ENCODE data around the gene DOP1B. TPM values are rescaled to one million over a fixed set of nuclear protein-coding genes. Genes with fewer than 3 reads are reported as not detected.

DOP1B gene
- polyA plus RNA-seq, 1 experiment = 8.5 TPM

DNA sequence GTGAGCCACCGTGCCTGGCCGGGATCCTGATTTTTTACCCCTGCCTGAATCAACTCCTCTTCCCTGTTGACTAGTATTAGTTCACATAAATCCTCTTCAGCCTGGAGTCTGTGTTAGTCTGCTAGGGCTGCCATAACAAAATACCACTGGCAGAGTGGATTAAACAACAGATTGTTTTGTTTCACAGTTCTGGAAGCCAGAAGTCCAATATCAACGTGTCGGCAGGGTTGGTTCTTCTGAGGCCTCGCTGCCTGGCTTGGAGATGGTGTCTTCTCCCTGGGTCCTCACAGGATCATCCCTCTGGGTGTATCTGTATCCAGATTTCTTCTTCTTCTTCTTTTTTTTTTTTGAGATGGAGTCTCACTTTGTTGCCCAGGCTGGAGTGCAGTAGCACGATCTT lies 18.2 kb downstream of the DOP1B start:
- ChIA-PET POLR2A (no interaction called here), CTCF (interaction anchor here (1.0 kb wide), 1 partner anchor 16 kb away, joined by 3 read pairs; no protein-coding TSS in a partner anchor)
- no peak for DNase-seq (ENCODE audit: low read depth)
- Histone ChIP-seq H3K27me3 (ENCODE audit: control insufficient read depth, insufficient read depth, low read length) (no peaks in the 10 kb centered on the region), H3K36me3 (ENCODE audit: control insufficient read depth, insufficient read depth, low read length) (peaks cover under 1% of the 10 kb centered on the region; the same call in 1 of the 2 replicates), H3K4me3 (ENCODE audit: low read depth, low read length) (no peak overlapping the region)
- TF ChIP-seq, protein P1, sequence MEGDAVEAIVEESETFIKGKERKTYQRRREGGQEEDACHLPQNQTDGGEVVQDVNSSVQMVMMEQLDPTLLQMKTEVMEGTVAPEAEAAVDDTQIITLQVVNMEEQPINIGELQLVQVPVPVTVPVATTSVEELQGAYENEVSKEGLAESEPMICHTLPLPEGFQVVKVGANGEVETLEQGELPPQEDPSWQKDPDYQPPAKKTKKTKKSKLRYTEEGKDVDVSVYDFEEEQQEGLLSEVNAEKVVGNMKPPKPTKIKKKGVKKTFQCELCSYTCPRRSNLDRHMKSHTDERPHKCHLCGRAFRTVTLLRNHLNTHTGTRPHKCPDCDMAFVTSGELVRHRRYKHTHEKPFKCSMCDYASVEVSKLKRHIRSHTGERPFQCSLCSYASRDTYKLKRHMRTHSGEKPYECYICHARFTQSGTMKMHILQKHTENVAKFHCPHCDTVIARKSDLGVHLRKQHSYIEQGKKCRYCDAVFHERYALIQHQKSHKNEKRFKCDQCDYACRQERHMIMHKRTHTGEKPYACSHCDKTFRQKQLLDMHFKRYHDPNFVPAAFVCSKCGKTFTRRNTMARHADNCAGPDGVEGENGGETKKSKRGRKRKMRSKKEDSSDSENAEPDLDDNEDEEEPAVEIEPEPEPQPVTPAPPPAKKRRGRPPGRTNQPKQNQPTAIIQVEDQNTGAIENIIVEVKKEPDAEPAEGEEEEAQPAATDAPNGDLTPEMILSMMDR (IDR thresholded peaks at IDR 0.05; ENCODE audit: insufficient read depth, low read depth, low read length) = no peak

DNA sequence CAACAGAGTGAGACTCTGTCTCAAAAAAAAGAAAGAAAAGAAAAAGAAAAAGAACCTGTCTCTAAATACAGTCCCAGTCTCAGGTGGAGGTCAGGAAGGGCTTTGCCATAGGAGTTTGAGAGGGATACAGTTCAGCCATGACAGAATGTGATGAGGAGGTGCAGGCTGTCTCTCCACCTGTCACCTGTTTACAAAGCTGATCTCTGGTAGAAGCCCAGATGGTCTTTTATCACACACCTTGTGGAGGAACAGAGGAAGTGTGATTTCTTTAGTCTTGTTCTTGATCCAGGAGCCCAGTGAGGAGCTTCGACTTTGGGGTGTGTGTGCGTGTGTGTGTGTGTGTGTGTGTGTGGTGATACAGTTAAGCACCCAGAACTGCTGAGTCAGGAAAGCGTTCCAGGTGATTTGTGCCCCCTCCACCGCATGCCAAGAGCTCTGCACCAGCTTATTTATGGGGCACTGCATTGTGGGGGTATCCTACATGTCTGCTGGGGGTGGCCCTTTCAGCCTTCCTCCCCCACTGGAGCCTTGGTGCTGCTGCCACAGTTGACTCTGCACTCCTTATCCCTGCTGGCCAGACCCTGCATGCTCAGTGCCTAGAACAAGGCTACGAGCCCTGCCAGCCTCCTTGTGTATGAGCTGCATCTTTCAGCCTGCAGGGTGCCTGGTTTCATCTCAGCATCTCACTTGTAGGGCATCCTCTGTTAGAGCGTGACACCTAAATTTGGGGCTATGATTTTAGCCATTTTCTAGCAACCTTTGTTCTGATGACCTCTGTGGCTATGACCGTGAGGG lies 19.3 kb downstream of the DOP1B start:
- DNase-seq (ENCODE audit: low read depth) = no peak
- Histone ChIP-seq H3K27me3 (ENCODE audit: control insufficient read depth, insufficient read depth, low read length) (no peaks in the 10 kb centered on the region), H3K4me3 (ENCODE audit: low read depth, low read length) (no peak overlapping the region), H3K36me3 (ENCODE audit: control insufficient read depth, insufficient read depth, low read length) (no peaks in the 10 kb centered on the region)
- POLR2A ChIA-PET = no interaction called here
- CTCF ChIA-PET = interaction anchor here (1.0 kb wide), 1 partner anchor 15 kb away, joined by 3 read pairs; no protein-coding TSS in a partner anchor
- TF ChIP-seq, protein P1 (IDR thresholded peaks at IDR 0.05; ENCODE audit: insufficient read depth, low read depth, low read length) = no peak

DNA sequence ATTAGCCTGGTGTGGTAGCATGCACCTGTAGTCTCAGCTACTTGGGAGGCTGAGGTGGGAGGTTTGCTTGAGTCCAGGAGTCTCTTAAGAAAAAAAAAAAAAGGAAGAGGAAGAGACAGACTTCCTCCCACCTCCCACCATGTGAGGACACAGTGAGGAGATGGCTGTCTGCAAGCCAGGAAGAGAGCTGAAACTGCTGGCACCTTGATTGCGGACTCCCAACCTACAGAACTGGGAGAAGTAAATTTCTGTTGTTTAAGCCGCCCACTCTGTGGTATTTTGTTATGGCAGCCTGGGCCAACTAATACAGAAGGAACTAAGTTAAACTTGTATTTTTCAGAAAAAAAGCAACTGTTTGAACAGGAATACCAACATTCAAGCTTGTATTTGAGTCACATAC lies 21.7 kb downstream of the DOP1B start:
- H3K27me3 ChIP-seq (ENCODE audit: control insufficient read depth, insufficient read depth, low read length) = no peaks in the 10 kb centered on the region
- H3K36me3 ChIP-seq (ENCODE audit: control insufficient read depth, insufficient read depth, low read length) = peaks cover 2% of the 10 kb centered on the region; the same call in 1 of the 2 replicates
- TF ChIP-seq, protein P1 (IDR thresholded peaks at IDR 0.05; ENCODE audit: insufficient read depth, low read depth, low read length) = no peak
- POLR2A ChIA-PET = no interaction called here
- H3K4me3 ChIP-seq (ENCODE audit: low read depth, low read length) = no peak overlapping the region
- no peak for DNase-seq (ENCODE audit: low read depth)
- CTCF ChIA-PET = no interaction called here

DNA sequence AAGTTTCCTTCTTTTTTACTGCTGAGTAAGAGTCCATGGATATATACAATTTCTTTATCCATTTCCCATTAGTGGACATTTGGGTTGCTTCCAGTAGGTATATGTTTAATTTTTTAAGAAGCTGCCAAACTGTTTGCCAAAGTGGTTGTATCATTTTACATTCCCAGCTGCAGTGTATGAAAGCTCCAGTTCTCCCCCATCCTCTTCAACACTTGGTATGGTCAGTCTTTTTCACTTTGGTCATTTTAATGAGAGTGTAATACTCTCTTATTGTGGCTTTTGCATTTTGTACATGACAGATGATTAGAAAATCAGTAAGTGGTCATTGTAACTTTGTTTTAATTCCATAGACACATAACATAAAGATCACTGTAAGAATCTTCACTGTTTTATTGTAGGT lies 22.5 kb downstream of the DOP1B start:
- TF ChIP-seq, protein P1 (IDR thresholded peaks at IDR 0.05; ENCODE audit: insufficient read depth, low read depth, low read length) = no peak
- Histone ChIP-seq H3K36me3 (ENCODE audit: control insufficient read depth, insufficient read depth, low read length) (peaks cover 2% of the 10 kb centered on the region; the same call in 1 of the 2 replicates), H3K27me3 (ENCODE audit: control insufficient read depth, insufficient read depth, low read length) (no peaks in the 10 kb centered on the region), H3K4me3 (ENCODE audit: low read depth, low read length) (no peak overlapping the region)
- POLR2A ChIA-PET = no interaction called here
- CTCF ChIA-PET = interaction anchor here (0.6 kb wide), 1 partner anchor 1677 kb away, joined by 3 read pairs; no protein-coding TSS in a partner anchor
- no peak for DNase-seq (ENCODE audit: low read depth)

DNA sequence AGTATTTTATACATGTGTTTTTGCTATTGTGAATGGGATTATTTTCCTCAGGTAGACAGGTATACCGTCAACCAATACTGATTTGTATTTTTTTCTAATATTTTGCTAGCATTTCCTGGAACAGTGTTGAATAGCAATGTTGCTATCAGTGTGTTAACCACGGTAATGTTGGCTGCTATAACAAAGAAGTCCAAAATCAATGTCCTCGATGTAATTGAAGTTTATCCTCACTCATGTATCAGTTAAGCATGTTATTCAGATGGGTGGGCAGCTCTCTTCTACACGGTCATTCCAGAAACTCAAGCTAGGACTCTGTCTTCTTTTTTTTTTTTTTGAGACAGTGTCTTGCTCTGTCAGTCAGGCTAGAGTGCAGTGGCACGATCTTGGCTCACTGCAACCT lies 24.3 kb downstream of the DOP1B start:
- ChIA-PET CTCF (no interaction called here), POLR2A (no interaction called here)
- Histone ChIP-seq H3K36me3 (ENCODE audit: control insufficient read depth, insufficient read depth, low read length) (peaks cover 2% of the 10 kb centered on the region; the same call in 1 of the 2 replicates), H3K27me3 (ENCODE audit: control insufficient read depth, insufficient read depth, low read length) (no peaks in the 10 kb centered on the region), H3K4me3 (ENCODE audit: low read depth, low read length) (no peak overlapping the region)
- DNase-seq (ENCODE audit: low read depth) = no peak
- TF ChIP-seq, protein P1 (IDR thresholded peaks at IDR 0.05; ENCODE audit: insufficient read depth, low read depth, low read length) = no peak
